LNCAP (cell line): Measurements from ENCODE around the gene RDH12.

Experiments
- CTCF ChIP-seq: fragments of 450-650 bp; IDR thresholded peaks from 2 replicates; pipeline ENCODE4 v1.5.1; 2017; ENCODE audit warnings: mild to moderate bottlenecking

Gene RDH12

DNA sequence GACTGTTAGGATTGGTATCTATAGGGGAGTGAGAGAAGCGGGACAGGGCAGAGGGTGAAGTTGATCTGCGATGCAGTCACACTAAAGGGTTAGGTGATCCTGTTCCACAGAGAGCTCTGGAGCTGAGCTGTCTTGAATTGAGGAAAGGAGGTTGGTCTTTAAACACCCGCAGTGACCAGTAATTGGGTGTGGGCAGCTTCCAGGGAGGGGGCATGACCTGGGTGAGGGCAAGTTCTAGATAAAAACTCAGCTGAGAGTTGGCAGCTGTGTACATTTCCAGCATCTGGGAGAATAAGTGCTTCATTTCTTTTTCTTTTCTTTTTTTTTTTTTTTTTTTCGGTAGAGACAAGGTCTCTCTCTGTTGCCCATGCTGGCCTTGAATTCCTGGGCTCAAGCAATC, 35.1 kb downstream of the RDH12 start:
- TF ChIP-seq CTCF: no peak

DNA sequence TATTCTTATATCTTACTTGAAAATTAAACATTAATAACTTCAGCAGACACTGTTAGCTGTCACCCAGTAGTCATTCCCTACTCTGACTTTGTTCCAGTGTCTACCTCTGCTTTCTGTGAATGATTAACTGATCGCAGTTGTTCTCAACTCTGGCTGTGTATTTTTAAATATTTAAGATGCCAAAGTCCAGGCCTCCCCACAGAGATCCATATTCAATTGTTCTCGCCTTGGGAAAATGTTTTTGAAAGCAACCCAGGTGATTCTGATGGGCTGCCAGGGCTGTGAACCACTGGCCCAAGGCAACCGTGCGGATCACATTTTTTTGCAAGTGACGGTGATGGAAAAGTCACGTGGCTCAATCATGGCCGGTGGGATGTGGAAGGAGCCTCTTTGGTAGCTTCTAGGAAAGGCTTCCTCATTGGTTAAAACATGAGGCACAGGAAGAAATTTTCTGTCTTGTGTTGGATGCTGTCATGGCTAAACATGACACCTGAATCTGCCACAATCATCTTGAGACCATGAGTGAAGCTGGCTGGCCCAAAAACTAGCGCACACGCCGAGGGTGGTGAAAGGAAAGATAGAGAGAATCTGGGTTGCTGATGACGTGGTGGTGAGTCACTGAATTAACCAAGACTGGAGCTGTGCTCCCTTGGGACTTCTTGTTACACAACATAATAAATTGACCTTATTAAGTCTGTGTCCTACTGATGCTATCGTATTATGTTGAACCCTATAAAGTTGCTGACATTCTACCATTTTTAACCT, 37.2 kb downstream of the RDH12 start:
- TF ChIP-seq CTCF: no peak

- no peak for TF ChIP-seq CTCF
These were observed 42.4 kb downstream of the RDH12 start for GRCh38 chr14:67744046-67744445.

DNA sequence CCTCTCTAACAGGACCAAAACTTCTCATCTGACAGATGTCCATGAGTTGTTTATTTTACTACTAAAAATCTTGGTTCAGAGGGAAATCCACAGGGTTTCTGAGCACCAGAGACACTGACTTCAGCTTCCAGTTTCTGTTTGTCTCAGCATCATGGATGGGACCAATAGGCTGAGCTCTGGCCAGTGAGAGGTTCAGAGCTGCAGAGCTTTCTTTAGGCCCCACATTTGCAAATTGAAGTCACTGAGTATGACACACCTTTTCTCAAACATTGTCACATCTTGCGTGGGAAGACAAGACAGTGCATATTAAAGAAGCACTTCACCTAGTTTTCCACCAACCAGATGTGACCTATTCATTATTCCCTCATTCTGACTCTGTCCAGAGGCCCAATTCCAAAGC, 45.2 kb downstream of the RDH12 start:
- TF ChIP-seq CTCF: no peak

DNA sequence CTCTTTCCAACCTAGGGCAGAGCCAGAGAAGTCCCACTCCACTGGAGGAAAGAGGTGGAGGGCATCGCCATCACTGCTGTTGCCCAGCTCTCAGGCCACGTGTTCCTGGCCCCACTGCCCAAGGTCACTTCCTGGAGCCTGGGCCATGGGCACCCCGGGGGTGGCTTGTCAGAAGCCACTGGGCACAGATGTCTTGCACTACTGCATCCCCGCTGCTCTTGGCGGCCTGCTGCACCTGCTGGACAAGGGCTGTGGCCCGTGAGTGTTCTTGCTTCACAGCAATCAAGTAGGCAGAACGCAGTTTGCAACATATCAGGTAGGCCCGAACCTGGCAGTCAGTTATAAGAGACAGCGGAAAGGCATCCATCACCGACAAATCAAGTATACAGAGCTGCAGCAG, 46.6 kb downstream of the RDH12 start:
- no peak for TF ChIP-seq CTCF

DNA sequence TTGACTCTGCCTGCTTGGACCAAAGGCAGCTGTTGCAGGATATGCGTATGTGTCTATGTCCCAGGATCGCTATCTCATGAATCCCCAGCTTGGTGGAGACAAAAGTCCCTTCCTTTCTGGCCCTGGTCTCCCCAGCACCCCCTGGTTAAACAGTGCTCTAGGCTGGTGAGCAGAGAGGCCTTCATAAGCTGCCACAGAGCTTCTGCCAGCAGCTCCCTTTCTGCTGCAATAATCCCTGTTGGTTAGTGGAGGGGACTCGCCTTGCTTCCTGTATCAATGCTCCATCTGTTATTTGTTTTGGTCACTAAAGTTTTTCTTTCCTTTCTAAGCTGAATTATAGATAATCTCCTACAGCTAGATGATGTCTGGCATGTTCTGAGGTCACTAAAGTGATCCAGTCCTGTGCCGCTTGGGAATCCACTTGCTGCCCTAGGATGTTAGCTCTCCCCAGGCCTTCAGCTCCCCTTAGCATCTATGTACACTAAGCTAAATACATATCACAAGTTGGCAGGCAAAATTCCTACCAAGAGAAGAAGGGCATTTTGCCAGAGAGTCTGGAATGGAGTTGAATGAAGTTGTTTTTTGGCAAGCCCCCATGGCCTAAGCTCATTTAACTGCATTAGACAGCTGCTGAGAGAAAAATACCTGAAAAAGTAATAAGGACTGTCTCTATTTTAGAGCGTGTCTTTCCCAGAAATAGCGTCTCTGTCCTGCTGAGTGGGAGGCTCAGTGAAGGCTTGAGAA, 47.8 kb downstream of the RDH12 start:
- TF ChIP-seq CTCF: no peak

DNA sequence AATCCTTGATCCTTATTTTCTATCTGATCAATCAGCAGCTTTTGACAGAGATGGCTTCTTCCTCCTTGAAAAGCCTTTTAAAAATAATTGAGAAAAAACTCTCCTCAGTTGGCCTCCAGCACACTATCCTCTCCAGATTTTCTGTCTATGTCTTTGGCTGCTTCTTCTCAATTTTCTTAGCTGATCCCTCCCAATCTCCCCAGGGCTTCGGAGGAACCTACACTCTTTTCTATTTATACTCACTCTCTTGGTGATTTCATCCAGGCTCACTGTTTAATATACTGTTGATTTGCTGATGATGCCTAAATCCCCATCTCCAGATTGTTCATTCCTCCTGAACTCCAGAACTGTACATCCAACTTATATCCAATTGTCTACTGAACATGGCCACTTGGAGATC, 54.8 kb downstream of the RDH12 start:
- no peak for TF ChIP-seq CTCF
